ENCODE data around the gene PGRMC2.

Gene PGRMC2, protein sequence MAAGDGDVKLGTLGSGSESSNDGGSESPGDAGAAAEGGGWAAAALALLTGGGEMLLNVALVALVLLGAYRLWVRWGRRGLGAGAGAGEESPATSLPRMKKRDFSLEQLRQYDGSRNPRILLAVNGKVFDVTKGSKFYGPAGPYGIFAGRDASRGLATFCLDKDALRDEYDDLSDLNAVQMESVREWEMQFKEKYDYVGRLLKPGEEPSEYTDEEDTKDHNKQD

DNA sequence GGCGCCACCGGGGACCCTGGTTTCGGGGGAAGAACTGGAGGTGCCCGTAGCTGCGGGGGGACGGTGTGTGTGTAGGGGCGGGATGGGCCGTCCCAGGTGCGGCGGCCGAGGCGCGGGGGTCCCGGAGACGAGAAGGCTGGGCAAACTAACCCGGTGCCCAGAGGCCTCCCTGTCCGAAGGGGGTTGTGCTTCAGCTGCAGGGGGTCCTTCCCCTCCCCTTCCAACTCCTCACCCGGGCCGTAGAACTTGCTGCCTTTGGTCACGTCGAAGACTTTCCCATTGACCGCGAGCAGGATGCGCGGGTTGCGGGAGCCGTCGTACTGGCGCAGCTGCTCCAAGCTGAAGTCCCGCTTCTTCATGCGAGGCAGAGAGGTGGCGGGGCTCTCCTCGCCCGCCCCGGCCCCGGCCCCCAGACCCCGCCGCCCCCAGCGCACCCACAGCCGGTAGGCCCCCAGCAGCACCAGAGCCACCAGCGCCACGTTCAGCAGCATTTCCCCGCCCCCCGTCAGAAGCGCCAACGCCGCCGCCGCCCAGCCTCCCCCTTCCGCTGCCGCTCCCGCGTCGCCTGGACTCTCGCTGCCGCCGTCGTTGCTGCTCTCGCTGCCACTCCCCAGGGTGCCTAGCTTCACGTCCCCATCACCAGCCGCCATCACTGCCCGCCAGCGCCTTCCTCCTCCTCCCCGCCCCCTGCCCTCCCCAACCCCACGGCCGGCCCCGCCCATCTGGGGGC is at the start of gene PGRMC2:
Gene PGRMC2 (minus strand): TSS at position 673 of the 730 bp plus-strand sequence. CDS start 23 bp downstream, at position 650.
- DNase-seq (ENCODE audit: low read depth) = no peak

DNA sequence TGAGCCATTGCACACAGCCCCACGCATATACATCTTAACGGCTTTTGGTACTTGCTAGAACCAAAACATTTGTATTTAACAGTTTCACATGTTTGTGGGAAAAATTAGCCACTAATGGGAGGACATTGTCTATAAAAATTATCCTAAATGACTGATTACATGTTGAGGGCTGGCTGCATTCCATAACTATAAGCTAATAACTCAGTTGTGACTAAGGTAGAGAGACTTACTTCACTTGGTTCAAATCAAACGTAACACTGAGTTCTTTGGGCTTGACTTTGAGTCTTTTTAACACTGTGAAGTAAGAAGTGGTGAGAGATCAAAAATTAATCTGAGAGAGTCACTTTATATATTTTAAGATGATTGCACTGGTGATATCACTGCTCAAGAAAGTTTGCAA is 47.9 kb upstream of the PGRMC2 start:
- DNase-seq (ENCODE audit: low read depth) = no peak

DNA sequence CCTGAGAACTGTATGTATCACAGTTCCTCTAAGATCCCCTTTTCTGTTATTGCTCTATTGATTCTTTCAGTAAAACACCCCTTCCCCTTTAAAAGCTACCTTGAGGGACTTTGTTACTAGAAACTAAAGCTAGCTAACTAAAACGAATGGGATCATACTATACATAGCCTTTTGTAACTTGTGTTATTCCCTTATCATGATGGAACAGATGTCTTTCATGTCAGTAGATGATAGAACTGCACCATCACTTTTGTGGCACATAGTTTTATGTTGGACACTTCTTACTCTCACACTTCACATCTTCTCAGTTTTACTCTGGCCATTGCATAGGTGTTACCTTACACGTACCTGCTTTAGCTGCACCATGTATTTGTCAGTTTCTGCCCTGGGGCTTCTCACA is 46.6 kb upstream of the PGRMC2 start:
- DNase-seq (ENCODE audit: low read depth) = no peak

DNA sequence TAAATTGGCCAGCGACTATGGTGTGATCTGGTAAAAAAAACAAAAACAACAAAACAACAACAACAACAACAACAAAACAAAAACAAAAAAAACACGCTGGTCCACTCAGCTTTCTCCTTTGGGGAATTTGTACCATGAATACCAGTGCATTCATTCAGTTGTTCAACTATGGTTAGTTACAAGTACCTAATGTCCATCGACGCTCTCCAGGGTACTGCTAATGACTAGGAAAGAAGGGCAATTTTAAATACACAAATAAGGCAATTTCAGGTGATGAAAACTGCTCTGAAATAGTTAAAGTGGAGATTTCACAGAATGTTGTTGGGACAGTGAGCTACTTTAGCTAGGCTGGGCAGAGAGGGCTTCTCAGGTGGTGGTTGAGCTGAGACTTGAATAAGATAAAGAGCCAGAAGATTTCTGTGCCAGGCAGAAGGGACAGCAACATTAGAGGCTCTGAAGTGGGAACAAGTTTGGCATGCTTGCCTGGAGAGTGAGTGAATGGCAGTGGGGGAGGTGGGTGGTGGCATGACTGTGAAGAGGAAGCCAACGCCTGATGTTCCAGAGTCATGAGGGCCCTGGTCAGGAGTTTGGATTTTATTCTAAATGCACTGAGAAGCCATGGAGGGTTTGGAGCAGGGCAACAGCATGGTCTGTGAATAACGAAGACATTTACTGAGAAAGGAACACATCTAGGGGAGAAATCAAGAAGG is 45.9 kb upstream of the PGRMC2 start:
- no peak for DNase-seq (ENCODE audit: low read depth)

DNA sequence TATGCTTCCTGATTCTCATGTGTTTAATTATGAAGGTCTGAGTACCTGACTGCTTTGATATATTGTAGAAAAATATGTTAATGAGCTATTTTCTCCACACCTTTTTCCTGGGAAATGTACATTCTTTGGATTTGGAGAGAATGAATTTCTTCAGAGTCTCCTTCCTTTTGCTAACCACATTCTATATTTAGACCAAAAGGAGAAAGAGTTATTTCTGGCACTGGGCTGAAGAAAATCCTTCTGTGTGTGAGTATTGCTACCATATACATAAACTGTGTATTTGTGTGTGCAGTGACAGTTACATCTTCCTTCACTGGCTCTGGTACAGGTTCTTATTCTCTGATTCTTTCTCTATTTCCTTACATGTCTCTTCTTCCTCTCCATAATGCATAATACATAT is 44.5 kb upstream of the PGRMC2 start:
- no peak for DNase-seq (ENCODE audit: low read depth)

DNA sequence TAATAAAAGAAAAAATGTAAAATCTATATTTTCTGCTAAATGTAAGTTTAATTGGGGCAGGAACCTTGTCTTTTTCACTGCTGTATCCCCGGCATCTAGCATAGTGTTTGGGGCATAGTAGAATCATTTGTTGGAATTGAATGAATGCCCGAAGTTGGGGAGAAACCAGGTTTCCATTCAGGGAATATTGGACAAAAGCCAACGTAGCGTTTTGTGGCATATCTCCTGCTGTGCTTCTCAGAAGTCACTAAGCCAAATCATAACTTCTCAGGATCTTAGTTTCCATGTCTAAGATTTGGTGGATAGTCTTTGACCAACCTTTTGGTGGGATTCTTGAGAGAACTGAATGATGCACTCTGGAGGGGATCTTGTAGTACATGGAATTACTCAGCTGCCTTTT is 42.0 kb upstream of the PGRMC2 start:
- DNase-seq (ENCODE audit: low read depth) = no peak

DNA sequence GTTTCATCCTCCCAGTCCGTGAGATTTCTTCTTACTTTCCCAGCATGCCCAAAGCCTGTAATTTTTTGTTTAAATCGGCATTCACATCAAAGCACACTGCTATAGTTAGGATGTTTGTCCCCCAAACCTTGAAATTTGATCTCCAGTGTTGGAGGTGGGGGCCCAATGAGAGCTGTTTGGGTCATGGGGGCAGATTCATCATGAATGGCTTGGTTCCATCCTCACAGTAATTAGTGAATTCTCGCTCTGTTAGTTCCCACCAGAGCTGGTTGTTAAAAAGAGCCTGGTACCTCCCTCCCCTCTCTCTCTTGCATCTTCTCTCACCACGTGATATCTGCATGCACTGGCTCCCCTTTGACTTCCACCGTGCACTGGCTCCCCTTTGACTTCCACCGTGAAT is 40.5 kb upstream of the PGRMC2 start:
- DNase-seq (ENCODE audit: low read depth) = no peak

DNA sequence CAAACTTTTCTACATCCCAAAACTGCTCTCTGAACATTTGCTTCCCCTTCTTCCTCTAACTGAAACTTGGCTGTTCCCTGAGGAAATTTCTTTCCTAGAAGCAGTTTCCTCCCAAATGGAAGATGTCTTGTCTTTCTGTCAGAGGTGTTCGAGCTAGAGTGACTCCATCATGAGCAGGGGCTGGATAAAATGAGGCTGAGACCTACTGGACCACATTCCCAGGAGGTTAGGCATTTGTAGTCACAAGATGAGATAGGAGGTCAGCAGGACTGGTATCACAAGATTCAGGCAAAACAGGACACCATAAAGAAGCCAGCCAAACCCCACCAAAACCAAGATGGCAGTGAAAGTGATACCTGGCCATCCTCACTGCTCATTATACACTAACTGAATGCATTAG is 35.8 kb upstream of the PGRMC2 start:
- DNase-seq (ENCODE audit: low read depth) = no peak

DNA sequence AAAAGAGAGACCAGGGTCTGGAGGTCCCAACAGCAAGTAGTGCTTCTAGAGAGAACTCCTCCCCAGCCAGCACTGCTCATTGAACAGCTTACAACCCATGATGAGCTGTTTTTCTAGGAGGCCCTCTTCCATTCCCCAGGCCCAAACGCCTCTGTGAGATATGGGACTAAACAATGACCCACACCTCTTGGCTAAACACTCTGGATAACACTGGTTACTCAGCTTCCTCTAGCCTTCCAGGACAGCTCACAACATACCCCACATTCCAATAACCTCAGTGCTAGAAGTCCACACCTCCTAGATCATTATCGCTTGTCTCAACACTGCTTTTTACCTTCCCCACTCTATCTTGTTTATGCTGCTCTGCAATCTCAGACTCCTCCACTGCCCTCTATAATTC is 35.4 kb upstream of the PGRMC2 start:
- no peak for DNase-seq (ENCODE audit: low read depth)

DNA sequence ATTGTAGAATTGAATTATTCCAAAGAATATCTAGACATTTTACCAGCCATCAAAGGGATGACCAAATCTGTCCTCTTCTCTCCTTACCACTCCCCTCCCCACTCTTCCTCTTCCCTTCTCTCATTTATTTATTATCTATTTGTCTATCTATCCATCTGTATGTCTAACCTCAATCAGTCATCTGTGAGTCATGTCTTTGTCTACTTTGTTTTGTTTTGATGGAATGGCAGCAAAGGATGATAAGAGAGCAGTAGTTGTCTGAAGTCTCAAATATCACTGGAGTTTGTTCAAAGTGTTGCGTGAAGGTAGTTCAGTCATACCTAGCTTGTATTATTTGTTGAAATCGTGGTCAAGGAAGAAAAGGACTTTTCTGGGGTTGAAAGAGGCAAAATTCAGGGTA is 34.7 kb upstream of the PGRMC2 start:
- no peak for DNase-seq (ENCODE audit: low read depth)

DNA sequence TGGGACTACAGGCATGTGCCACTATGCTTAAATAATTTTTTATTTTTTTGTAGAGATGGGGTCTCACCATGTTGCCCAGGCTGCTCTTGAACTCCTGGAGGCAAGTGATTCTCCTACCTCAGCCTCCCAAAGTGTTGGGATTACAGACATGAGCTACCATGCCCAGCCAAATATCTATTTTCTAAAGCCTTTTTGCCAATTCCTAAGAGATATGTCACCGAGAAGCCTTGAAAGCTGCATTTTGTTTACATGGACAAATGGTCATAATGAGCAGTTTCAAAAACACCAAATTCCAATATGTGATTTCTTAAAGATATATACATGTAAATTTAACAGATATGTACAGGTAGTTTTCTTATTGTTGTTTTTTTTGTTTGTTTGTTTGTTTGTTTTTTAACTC is 33.0 kb upstream of the PGRMC2 start:
- DNase-seq (ENCODE audit: low read depth) = no peak

DNA sequence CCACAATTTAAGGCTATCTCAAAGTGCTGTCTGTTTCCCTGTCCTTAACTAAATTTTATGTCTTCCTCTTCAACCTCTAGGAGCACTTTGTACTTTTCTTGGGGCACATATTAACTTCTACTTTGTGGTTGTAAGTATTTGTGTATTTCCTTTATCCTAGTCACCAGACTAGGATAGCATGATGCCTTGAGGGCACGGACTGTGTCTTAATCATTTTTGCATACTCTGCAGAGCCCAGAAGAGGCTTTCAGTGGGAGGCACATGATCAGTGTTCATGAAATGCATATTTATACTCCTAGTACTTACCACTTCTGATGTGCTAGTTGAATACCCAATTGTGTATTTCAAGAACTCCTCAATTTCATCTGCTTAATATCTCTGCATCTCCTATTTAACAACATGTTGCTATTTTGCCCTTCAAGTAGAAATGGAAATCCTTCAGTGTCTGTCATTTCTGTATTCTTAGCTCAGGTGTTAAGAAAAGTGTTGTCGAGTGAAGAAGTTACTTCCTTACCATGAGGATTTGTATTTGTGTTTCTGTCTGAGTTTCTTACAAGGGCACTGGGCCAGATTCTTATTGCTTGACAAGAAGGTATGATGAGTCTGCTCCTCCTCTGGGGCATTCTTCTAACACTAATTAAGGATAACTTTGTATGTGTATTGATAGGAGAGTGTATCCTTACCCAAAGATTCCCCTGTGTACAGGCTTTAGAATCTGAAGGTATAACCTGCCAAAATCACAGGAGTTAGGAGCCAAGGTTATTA is 28.3 kb upstream of the PGRMC2 start:
- DNase-seq (ENCODE audit: low read depth) = no peak

DNA sequence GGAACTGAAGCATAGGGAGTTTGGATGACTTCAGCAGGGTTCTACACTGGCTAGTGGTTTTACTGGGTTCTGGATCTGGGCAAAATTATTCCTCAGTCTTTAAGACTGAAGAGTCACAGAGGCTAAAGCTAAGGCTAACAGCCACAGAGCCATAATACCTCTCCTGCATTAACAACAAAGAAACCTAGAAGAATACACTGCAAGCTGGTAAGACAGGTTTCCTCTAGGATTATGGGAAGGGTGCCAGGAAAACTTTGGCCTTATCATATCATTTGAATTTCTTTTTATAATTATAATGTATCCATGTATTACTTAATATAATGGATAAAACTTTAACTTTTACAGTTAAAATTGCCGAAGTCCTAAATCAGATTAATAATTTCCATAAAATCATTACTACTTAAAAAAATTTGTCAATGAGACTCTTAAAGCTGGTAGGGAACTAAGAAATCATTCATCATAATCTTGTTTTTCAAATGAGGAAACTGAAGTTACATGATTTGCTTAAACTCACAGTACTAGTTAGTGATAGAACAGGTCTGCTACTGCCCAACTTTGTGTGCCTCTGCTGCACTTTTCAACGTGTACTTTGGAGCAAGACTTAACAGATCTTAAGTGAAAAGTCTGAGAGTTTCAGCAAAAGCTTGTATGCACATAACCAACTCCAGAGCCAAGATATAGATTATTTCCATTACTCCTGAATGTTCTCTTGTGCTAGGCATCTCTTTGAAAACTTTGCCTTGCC is 24.2 kb upstream of the PGRMC2 start:
- DNase-seq (ENCODE audit: low read depth) = no peak

DNA sequence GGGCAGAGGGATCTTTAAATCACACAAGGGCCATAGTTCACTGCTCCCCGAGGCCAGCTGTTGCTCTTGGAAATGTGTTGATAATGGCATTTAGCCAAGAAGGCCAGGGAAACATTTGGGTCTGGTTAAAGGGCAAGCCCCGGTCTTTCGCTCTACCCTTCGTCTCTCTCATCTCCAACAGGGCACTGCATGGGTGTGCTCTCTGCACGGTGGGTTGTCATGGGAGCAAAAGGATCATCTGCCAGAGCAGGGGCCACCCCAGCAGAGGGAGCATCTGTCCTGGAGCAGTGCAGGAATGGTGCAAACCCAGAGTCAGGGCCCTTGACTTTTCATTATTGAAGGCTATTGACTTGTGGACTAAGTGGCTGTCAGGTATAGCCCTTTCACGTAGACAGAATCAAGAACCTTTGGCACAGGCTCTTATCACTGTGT is 22.7 kb upstream of the PGRMC2 start:
- DNase-seq (ENCODE audit: low read depth) = no peak

DNA sequence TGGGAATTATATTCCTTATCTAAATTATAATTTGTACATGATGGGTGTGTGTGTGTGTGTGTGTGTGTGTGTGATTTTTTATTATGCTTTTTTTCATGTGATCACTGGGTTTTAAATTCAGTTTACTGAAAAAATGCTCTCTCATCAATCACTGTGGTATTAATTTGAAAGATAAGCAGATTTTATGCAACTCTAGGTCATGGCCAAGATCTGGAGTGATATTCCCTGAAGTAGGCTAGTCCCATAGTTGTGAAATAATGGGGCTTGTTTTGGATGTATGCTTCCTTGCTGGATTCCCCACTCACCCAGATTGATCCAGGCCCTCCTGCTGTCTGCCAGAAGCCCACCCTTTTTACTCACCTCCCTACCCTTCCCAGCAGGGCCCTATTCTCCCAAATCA is 22.0 kb upstream of the PGRMC2 start:
- DNase-seq (ENCODE audit: low read depth) = no peak

DNA sequence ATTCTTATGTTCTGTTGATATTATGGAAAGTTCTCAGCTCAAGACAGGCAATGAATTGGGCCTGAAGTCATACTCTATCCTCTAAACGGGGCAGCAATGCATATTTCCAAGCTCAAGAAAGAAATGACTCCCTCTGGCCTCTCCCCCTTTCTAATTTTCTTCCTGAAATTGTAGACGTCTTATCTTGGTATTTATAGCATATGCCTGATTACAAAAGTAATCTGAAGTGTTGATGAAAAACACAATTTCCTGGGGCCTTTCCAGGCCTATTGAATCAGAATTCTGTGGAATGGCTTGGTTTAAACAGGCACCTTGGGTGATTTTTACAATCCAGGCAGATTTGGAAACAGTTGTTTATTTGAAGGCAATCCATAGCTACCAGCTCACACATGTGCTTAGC is 21.4 kb upstream of the PGRMC2 start:
- DNase-seq (ENCODE audit: low read depth) = no peak

DNA sequence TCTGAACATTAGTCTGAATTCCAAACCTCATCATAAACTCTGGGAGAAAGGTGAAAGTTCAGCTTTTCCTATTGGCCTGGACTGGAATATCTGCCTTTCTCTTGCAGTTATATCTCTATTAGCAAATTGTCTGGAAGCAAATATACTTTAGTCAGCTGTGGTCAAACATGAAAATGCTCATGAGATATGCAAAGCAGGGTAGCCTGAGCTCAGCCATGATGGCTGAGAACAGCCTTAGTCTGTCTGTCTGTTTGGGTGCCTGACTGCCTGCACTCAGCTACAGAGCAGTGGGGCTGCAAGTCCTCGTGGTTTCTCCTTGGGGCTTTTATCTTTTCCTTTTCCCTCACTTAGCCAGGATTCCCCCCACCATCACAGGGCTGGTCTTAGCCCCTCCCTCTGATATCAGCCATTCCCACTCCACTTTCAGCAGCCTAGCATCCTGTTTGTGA is 19.5 kb upstream of the PGRMC2 start:
- DNase-seq (ENCODE audit: low read depth) = no peak

DNA sequence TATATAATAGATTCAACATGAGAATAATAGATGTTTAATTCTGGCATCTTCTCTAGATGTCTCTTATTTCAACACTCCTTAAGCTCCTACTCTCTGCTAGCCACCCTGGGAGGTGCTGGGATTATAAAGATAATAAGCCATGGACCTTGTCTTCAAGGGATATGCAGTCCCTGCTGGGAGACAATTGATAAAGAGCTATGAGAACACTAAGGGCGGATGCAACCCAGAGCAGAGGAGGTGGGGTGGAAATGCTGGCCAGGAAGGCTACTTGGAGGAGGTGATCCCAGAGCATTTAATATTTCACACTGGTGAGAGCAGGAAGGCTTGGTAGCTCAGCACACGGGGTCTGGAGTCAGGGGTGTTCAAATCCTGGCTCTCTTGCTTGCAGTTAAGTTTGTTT is 18.3 kb upstream of the PGRMC2 start:
- no peak for DNase-seq (ENCODE audit: low read depth)

DNA sequence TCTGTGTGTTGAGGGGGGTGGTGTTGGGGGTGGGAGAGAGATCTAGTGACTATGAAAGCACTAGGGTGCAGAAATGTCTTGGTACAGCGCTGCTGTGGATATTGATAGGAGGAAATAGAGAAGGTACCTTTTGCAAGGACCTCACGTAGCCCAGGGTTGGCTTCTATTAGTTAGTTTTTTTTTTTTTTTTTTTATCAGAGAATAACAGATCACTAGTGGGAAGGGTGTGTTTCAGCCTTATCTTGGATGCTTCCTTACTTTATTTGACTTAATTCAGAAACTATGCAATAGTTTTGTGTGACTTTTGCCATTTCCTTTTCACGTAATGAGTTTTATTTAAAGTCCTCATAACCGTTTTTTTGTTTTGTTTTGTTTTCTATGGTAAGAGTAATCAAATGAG is 16.4 kb upstream of the PGRMC2 start:
- DNase-seq (ENCODE audit: low read depth) = no peak

DNA sequence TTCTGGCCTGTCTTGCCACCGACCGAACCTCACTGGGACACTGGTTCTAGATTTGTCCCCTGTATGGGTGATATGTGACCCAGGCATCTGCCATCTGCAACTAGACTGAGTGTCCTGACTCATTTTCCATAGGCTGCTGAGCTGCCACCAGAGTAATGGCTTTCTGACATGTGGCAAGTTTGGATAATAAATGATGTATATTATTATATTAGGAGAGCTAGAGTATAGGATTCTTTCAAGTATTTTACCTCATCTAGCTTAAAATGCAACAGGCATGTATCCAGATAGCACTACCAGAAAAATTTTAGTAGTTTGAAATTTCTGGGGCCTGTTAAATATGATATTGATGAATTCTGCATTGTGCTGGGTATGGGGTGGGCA is 15.8 kb upstream of the PGRMC2 start:
- no peak for DNase-seq (ENCODE audit: low read depth)

DNA sequence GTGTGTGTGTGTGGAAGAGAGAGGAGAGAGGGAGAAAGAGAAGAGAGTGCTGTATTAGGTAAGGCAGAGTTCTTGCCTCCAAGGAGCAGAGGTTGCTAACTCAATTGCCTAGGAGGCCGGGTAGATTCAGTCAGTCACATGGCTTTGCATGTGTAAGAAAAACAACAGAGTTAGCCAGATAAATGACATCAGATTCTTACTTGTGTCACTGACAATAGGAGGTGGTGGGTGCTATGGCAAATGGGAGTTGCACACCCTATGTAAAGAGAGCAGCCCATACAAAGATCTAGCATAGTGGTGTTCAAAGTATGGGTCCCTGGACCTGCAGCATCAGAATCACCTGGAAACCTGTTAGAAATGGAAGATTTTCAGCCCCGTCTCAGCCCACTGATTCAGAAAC is 14.4 kb upstream of the PGRMC2 start:
- no peak for DNase-seq (ENCODE audit: low read depth)

DNA sequence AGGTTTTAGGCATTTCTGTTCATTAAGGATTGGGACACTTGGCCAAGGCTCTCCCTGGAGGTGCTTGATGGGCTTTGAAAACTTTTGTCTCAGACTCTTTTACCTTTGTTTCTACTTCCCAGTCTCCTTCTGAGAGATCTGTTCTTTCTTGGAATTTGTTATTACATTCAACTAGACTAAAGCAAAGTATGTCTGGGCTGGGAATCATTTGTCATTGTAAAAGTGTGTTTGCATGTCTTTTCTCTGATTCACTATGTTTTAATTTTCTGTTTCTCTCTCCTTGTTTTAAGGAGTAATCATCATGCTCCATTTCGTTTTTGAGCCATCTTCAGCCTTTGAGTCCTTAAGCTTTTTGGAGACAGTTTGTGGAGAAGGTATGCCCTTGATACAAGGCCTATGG is 12.2 kb upstream of the PGRMC2 start:
- no peak for DNase-seq (ENCODE audit: low read depth)

Data from activated gamma-delta T cell treated with anti-CD3 and anti-CD28 coated beads, Interleukin-2, amount 50 U/mL, for 16 hours (primary cell).